Measurements from ENCODE around the gene BICDL1.

DNA sequence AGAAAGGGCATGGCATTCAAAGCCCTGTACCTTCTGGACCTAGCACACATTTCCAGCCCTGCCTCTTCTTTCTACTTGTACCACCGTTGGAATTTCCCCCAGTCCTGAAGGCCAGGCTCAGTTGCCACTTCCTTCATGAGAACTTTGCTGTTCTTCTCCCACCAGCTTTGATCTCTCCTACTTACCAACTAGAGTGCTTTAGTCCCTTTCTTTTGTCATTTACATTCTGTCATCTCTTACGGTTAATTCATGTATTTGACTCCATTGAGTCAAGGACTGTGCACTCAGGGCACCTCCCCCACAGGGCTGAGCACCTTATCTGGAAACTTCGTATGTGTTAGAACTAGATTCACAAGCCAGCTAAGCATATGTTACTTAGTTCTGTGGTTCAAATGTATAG lies 26.3 kb downstream of the BICDL1 start:
- TF ChIP-seq CTCF (conservative IDR thresholded peaks at IDR 0.05; ENCODE audit: low read depth, low read length) (no peak), POLR2A (IDR thresholded peaks at IDR 0.05; ENCODE audit: low read depth, low read length) (no peak), MAZ (IDR thresholded peaks at IDR 0.05; ENCODE audit: borderline replicate concordance, low read depth, low read length) (no peak), SMC3 (IDR thresholded peaks at IDR 0.05; ENCODE audit: low read depth, low read length) (no peak), RFX5 (IDR thresholded peaks at IDR 0.05; ENCODE audit: low read depth, low read length) (no peak), CEBPB (IDR thresholded peaks at IDR 0.05; ENCODE audit: low read depth, low read length) (no peak), CHD1 (IDR thresholded peaks at IDR 0.05; ENCODE audit: low read depth, low read length) (no peak), BHLHE40 (IDR thresholded peaks at IDR 0.05; ENCODE audit: low read depth, low read length) (no peak), RAD21 (IDR thresholded peaks at IDR 0.05; ENCODE audit: low read length) (no peak), MAFK (IDR thresholded peaks at IDR 0.05; ENCODE audit: low read depth, low read length) (no peak), USF2 (IDR thresholded peaks at IDR 0.05; ENCODE audit: low read depth, low read length) (no peak)

Measured in IMR-90 (cell line).